Testis (tissue), 2 donors: Measurements from ENCODE around the gene SFXN1.

Experiments
- POLR2A ChIP-seq: fragments of 450-650 bp; IDR thresholded peaks from one replicate; pipeline ENCODE4 v1.6.1; 2017; ENCODE audit warnings: antibody characterized with exemption, mild to moderate bottlenecking, moderate library complexity
- TF ChIP-seq, protein P1 (sequence below), 3 experiments: fragments of 450-650 bp in 2 of 3; fragments of 200-600 bp in 1 of 3; sonication (generic) in 1 of 3; IDR thresholded peaks; one replicate each; pipeline ENCODE4 v1.5.1; 2016 to 2019; ENCODE audit warnings: antibody characterized with exemption in 3 of 3, mild to moderate bottlenecking in 2 of 3, moderate library complexity in 1 of 3

DNA sequence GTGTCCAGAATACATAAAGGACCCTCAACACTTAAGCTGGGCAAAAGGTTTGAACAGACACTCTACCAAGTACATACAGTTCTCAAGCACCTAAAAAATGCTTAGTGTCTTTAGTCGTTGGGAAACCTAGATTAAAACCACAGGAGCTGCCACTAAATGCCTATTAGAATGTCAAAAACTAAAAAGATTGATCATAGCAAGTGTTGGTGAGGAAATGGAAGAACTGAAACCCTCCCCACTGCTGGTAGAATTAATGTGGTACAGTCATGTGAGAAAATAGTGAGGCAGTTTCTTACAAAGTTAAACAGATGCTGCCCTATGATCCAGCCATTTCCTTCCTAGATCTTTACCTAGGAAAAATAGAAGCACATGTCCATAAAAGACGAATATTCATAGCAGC lies 40.6 kb downstream of the SFXN1 start:
- TF ChIP-seq, protein P1, sequence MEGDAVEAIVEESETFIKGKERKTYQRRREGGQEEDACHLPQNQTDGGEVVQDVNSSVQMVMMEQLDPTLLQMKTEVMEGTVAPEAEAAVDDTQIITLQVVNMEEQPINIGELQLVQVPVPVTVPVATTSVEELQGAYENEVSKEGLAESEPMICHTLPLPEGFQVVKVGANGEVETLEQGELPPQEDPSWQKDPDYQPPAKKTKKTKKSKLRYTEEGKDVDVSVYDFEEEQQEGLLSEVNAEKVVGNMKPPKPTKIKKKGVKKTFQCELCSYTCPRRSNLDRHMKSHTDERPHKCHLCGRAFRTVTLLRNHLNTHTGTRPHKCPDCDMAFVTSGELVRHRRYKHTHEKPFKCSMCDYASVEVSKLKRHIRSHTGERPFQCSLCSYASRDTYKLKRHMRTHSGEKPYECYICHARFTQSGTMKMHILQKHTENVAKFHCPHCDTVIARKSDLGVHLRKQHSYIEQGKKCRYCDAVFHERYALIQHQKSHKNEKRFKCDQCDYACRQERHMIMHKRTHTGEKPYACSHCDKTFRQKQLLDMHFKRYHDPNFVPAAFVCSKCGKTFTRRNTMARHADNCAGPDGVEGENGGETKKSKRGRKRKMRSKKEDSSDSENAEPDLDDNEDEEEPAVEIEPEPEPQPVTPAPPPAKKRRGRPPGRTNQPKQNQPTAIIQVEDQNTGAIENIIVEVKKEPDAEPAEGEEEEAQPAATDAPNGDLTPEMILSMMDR (IDR thresholded peaks at IDR 0.05), result no peak
- no peak for TF ChIP-seq POLR2A
